H1 (cell line): Measurements from ENCODE around the gene PIGK. TPM values are rescaled to one million over a fixed set of nuclear protein-coding genes. Genes with fewer than 3 reads are reported as not detected.

Source experiments
- CTBP2 ChIP-seq: IDR thresholded peaks from 2 replicates; pipeline ENCODE4 v1.7.0; 2011; ENCODE audit warnings: borderline replicate concordance, mild to moderate bottlenecking, moderate library complexity, mixed read lengths, low read length; ENCODE audit not compliant: insufficient read depth, insufficient read length
- EP300 ChIP-seq, 2 experiments: IDR thresholded peaks; 1 replicate in 1 of 2; 2 replicates in 1 of 2; pipeline ENCODE4 v1.6.1; 2011 to 2012; ENCODE audit warnings: low read depth in 2 of 2, low read length in 2 of 2, mild to moderate bottlenecking in 2 of 2, borderline replicate concordance in 1 of 2, inconsistent platforms in 1 of 2, moderate library complexity in 1 of 2
- GTF2F1 ChIP-seq: IDR thresholded peaks from 2 replicates; pipeline ENCODE4 v1.6.1; 2012; ENCODE audit warnings: low read depth, low read length, improper control_type of control experiment, borderline replicate concordance
- HDAC2 ChIP-seq, 2 experiments: fragments of 300-600 bp in 1 of 2; sonication (generic) in 1 of 2; IDR thresholded peaks; 2 replicates each; pipeline ENCODE4 v1.6.1; 2011 to 2012; ENCODE audit warnings: low read depth in 2 of 2, low read length in 2 of 2, mild to moderate bottlenecking in 2 of 2, moderate library complexity in 2 of 2, borderline replicate concordance in 1 of 2, inconsistent platforms in 1 of 2
- HDAC6 ChIP-seq: IDR thresholded peaks from one replicate; pipeline ENCODE4 v1.7.1; 2012; ENCODE audit warnings: low read depth, mild to moderate bottlenecking, inconsistent platforms, low read length, moderate library complexity
- KDM4A ChIP-seq: IDR thresholded peaks from one replicate; pipeline ENCODE4 v1.7.1; 2012; ENCODE audit warnings: low read depth, mild to moderate bottlenecking, moderate library complexity, low read length, inconsistent platforms; ENCODE audit not compliant: severe bottlenecking
- POLR2A ChIP-seq, 2 experiments: IDR thresholded peaks; 1 replicate in 1 of 2; 2 replicates in 1 of 2; pipeline ENCODE4 v1.6.1; 2011; ENCODE audit warnings: low read depth in 2 of 2, low read length in 2 of 2, mild to moderate bottlenecking in 2 of 2; ENCODE audit errors: control extremely low read depth in 1 of 2
- SIRT6 ChIP-seq: IDR thresholded peaks from one replicate; pipeline ENCODE4 v1.7.1; 2012; ENCODE audit warnings: low read length, inconsistent platforms
- TBP ChIP-seq: IDR thresholded peaks from 2 replicates; pipeline ENCODE4 v1.6.1; 2011; ENCODE audit warnings: low read depth, low read length, improper control_type of control experiment
- polyA plus RNA-seq, 7 experiments: library from polyadenylated mRNA; depleted of rRNA in 3 of 7; stranded (reverse) in 5 of 7; unstranded in 2 of 7; fragments of >200 nt in 5 of 7; fragments of 200-250 nt in 2 of 7; gene quantifications; 1 replicate in 5 of 7; 2 replicates in 1 of 7; 4 replicates in 1 of 7; pipeline versions ENCODE4 v1.2.1 to v1.2.3, GENCODE V29; 2011 to 2013; ENCODE audit warnings: missing spikeins in 2 of 7, mixed read lengths in 2 of 7
- total RNA-seq: library from RNA; stranded (reverse); fragmentation: NEBNext Ultra II Directional; extraction: Animal tissue kit (Norgen Biotek cat#: 25700); gene quantifications from 2 replicates; pipeline ENCODE4 v1.2.1, GENCODE V29; 2021
- TF ChIP-seq, protein P1 (sequence below): IDR thresholded peaks from 2 replicates; pipeline ENCODE4 v1.6.1; 2012; ENCODE audit warnings: inconsistent platforms

PIGK gene
- total and polyA plus RNA-seq, 2 of the 8 experiments (the other 6 are each of a cell fraction or from before 2014, with no cell fraction given): 5.6 to 23.2 TPM

- TF ChIP-seq EP300 (IDR thresholded peaks at IDR 0.05; ENCODE audit: borderline replicate concordance in 1 of 2, low read depth in 2 of 2, low read length in 2 of 2) (no peak), HDAC2 (IDR thresholded peaks at IDR 0.05; ENCODE audit: borderline replicate concordance in 1 of 2, low read depth in 2 of 2, low read length in 2 of 2) (no peak), CTBP2 (no peak), GTF2F1 (no peak), POLR2A (IDR thresholded peaks at IDR 0.05; ENCODE audit: control extremely low read depth in 1 of 2, low read depth in 2 of 2, low read length in 2 of 2) (no peak), KDM4A (no peak), SIRT6 (no peak), TBP (no peak), HDAC6 (no peak)
- TF ChIP-seq, protein P1, sequence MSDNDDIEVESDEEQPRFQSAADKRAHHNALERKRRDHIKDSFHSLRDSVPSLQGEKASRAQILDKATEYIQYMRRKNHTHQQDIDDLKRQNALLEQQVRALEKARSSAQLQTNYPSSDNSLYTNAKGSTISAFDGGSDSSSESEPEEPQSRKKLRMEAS: no peak
Observed at GRCh38 chr1:77245830-77246229, 26.6 kb upstream of the PIGK start (continued).
